HG02623 (cell line): ENCODE data around the gene PRSS22.
A peak's percentile ranks its signal among the peaks of the same experiment; 100 is the strongest.
"Not testable (repeated sequence)": the region's sequence is repeated elsewhere in the genome, so short reads cannot be mapped to it uniquely, and the experiment has no call there.

Experiments used
- ATAC-seq: cut with Tn5 transposase; IDR thresholded peaks from one replicate; pipeline ENCODE4 v1.9.1; 2021; ENCODE audit warnings: moderate library complexity; ENCODE audit not compliant: unreplicated experiment

Gene PRSS22, protein sequence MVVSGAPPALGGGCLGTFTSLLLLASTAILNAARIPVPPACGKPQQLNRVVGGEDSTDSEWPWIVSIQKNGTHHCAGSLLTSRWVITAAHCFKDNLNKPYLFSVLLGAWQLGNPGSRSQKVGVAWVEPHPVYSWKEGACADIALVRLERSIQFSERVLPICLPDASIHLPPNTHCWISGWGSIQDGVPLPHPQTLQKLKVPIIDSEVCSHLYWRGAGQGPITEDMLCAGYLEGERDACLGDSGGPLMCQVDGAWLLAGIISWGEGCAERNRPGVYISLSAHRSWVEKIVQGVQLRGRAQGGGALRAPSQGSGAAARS

DNA sequence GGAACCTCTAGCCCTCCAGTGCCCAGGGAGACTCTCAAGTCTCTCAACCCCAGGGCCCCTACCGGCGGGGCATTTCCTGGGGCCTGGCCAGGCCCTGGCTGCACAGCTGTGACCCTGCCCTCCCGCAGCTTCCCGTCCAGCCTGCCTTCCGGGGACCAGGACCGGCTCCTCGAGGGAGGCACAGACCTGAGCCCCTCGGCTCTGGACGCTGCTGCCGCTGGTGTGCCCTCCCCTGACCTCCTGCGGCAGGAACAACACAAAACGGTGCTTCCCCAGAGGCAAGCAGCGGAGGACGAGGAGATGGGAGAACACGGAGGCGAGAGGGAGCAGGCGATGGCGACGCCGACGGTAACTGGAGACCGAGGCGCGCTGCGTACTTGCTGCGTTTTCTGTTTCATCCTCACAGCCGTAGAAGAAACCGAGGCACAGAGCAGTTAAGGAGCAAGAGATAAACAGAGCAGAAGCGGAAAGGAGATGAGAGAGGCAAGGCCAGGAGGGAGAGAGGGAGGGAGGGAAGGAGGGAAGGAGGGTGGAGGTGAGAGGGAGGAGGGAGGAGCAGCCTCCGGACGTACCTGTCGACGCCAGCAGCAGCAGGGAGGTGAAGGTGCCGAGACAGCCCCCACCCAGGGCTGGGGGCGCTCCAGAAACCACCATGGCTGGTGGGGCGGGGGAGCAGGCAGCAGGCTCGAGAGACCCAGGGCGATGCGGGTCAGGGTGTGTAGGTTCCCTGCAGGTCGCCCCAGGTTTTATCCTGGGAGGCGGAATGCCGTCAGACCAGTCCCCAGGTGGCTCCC lies at the start of gene PRSS22:
Gene PRSS22 (minus strand): TSS at position 720 of the 794 bp plus-strand sequence. CDS start 66 bp downstream, at position 654.
- ATAC-seq, result no peak

- ATAC-seq, result not testable (repeated sequence)
Measured at GRCh38 chr16:2907084-2907753, 49.2 kb upstream of the PRSS22 start.

DNA sequence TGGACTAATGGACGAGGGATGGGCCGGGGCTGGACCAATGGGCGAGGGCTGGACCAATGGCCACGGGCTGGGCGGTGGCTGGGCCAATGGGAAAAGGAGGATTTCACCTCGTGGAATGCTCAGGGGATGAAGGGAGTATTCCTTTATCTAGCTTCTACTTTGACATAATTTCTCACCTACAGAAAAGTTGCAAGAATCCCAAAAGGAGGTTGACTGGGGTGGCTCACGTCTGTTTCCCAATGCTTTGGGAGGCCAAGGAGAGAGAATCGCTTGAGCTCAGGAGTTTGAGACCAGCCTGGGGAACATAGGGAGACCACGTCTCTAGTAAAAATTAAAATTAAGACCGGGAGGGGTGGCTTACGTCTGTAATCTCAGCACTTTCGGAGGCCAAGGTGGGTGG lies 48.0 kb upstream of the PRSS22 start:
- ATAC-seq, result no peak

- peak; percentile 72 for ATAC-seq
Measured at GRCh38 chr16:2905241-2905987, 47.4 kb upstream of the PRSS22 start.

DNA sequence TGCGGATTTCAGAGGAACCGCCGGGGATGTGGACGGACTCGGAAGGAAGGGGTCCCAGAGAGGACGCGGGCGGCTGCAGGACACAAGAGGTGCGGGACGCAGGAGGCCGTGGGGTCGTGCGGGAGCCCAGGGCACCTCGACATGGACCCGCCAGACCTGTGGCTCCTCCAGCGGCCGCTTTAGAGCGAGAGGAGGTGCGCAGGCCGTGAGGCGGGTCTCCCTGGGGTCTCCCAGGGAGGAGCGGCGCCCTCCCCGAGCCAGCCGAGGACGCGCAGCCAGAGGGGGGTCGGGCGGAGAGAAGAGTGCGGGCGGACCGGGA lies 46.9 kb upstream of the PRSS22 start:
- peak; percentile 2 for ATAC-seq

GRCh38 chr16:2904100-2904921 lies 46.3 kb upstream of the PRSS22 start:
- ATAC-seq, result peak; percentile 34

DNA sequence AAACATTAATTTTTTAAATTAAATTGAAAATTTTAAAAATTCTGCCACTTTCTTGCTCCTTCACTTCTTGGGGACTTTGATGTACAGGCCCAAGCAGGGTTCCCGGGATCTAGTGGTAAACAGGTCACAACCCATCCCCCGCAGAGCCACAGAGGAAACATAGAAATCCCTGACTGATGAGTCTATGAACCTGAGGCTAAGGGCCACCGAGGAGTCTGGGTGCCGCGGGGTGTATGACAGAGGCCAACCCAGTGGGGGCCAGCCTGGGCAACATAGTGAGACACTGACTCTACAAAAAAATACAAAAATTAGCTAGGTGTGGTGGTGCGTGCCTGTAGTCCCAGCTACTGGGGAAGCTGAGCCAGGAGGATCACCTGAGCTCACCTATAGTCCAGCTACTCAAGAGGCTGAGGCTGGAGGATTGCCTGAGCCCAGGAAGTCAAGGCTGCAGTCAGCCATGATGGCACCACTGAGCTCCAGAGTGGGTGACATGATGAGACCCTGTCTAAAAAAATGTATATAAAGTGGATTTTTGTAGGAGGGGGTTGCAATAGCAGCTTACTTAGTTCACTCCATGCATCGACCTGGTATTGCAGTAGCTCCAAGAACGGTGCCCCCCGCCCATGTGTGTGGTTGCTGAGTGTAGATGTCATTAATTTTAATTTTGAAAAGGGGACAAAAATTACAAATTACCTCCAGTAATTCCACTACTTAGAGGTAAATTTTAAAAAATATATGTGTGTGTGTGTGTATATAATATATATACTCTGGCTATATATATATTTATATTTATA lies 44.6 kb upstream of the PRSS22 start:
- ATAC-seq, result no peak

- ATAC-seq, result no peak
Measured at GRCh38 chr16:2900526-2901075, 42.6 kb upstream of the PRSS22 start.

GRCh38 chr16:2899564-2900072 lies 41.6 kb upstream of the PRSS22 start:
- no peak for ATAC-seq

DNA sequence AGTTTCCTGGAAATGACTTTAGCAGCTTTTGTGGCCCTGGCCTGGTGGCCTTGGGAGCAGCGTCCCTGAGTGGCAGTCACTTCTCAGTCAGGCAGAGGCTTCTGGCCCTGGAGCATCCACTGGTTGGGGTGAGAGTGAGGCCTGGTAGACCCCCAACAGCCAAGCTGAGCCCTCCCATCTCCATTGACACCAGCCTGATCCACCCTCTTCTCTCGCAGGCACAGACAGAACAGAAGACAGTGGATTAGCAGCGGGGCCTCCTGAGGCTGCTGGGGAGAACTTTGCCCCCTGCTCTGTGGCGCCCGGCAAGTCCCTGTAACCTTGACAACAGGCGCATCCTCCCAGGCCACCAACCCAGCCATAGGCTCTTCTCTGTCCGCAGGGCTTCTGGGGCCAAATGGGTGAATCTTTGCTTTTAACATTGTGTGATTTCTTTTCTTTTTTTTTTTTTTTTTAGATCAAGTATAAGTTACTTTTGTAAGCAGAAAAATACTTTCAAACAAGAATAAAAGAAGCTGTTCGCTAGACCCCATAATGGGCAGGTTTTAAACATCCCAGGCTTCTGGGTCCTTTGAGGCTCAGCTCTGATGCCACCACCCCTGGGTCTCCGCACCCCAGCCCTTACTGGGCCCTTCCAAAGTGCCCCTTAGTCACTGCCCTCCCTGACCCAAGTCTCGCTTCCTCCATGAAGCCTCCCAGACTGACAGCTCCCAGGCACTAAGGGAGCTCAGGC lies 41.0 kb upstream of the PRSS22 start:
- ATAC-seq, result no peak

DNA sequence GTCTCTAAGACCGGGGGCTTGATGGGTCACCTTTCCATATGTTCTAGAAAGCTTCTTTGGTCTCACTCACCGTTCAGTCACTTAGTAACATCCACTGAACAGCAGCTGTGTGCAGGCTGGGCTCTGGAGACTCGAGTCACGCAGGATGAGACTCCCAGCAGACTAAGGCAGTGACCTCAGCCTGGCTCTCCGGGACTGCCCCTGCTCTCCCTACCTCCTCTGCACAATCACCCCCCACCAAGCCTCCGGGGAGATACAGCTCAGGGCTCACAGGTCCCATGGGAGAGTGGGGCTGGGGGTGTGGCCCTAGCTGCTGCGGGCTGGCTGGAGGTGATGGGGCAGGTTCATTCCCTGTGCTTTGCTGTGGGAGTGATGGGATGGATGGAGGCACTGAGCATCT lies 39.1 kb upstream of the PRSS22 start:
- ATAC-seq, result no peak

DNA sequence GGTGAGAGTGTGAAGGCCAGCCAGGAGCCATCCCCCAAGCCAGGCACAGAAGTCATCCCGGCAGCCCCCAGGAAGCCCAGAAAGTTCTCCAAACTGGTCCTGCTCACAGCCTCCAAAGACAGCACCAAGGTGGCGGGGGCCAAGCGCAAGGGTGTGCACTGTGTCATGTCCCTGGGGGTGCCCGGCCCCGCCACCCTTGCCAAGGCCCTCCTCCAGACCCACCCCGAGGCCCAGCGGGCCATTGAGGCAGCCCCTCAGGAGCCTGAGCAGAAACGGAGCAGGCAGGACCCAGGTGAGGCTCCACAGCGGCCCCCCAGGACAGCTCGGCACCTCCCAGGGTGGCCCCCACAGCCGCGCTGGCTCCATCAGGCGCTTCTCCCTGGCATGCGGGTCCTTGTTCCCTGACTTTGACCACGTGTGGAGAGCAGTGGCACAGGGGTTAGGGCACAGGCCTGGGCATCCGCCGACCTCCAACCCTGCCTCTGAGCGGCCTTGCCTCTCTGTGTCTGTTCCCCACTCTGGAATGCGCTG lies 38.6 kb upstream of the PRSS22 start:
- ATAC-seq, result no peak

DNA sequence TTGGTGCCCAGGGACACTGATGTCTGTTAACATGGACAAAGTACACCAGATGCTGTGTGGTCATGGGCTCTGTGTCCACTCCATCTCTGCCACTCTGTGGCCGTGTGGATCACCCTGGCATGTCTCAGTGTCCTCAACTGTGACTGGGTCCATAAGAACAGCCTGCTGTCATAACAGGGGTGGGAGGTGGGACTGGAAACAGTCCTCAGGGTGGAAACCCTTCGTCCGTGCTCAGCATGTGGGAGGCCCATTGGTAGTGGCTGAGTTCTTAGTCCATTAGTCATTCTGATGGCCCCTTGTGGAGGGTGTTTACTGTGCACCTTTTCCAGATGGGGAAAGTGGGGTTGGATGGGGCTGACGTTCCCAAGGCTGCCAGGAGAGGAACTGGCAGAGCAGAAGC lies 37.8 kb upstream of the PRSS22 start:
- no peak for ATAC-seq

GRCh38 chr16:2894231-2894630 lies 36.3 kb upstream of the PRSS22 start:
- ATAC-seq, result no peak

GRCh38 chr16:2884041-2884451 lies 26.1 kb upstream of the PRSS22 start:
- ATAC-seq, result no peak

DNA sequence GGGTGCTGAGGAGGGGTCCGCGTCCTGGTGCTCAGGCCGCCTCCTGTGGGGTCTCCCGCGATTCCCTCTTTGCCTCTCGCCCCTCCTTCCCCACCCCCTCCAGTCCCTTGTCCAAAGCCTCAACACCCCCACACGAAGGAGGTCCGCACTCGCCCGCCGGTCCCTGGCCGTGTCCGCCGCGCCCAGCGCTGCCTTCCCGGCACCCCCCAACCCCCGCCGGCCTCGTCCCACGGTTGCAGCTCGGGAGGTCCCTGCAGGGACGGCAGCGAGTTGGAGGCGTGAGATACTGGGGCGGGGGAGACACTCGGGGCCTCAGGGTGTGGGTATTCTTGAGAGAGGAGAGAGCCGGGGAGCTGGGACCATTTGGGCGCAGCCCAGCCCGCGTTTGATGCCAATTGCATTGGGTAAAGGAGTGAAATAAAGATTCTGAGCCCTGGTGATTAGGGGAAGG lies 25.5 kb upstream of the PRSS22 start:
- no peak for ATAC-seq

GRCh38 chr16:2882650-2883457 lies 24.9 kb upstream of the PRSS22 start, which contains the start of gene FLYWCH2:
Gene FLYWCH2 (plus strand): TSS chr16:2883215. CDS start chr16:2896450, 13,235 bp downstream.
- ATAC-seq, result peak; percentile 90
